Measurements from ENCODE around the gene ADAMTS13.

The ADAMTS13 gene

DNA sequence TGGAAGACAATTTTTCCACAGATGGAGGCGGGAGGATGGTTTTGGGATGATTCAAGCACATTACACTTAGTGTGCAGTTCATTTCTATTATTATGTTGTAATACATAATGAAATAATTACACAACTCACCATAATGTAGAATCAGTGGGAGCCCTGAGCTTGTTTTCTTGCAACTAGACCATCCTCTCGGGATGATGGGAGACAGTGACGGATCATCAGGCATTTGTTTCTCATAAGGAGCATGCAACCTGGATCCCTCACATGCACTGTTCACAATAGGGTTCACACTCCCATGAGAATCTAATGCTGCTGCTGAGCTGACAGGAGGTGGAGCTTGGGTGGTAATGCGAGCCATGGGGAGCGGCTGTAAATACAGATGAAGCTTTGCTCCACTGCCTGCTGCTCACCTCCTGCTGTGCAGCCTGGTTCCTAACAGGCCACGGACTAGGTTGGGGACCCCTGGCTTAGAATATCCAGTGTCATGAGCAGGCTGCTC, 44.4 kb upstream of the ADAMTS13 start:
- peak; percentile 19 for DNase-seq
- in situ Hi-C loops (cut with HindIII; ENCODE audit: low pct_ligation_motif_present, low sequenced_read_pairs), result no loop called here

GRCh38 chr9:133378408-133378962, 43.7 kb upstream of the ADAMTS13 start:
- Histone ChIP-seq H3K36me3 (replicated peaks) (peaks cover 3% of the 10 kb centered on the region), H3K4me3 (ENCODE audit: low read depth, low read length) (no peak overlapping the region), H3K27me3 (replicated peaks) (no peaks in the 10 kb centered on the region), H3K27ac (no peak overlapping the region)
- no peak for DNase-seq
- TF ChIP-seq, protein P1, sequence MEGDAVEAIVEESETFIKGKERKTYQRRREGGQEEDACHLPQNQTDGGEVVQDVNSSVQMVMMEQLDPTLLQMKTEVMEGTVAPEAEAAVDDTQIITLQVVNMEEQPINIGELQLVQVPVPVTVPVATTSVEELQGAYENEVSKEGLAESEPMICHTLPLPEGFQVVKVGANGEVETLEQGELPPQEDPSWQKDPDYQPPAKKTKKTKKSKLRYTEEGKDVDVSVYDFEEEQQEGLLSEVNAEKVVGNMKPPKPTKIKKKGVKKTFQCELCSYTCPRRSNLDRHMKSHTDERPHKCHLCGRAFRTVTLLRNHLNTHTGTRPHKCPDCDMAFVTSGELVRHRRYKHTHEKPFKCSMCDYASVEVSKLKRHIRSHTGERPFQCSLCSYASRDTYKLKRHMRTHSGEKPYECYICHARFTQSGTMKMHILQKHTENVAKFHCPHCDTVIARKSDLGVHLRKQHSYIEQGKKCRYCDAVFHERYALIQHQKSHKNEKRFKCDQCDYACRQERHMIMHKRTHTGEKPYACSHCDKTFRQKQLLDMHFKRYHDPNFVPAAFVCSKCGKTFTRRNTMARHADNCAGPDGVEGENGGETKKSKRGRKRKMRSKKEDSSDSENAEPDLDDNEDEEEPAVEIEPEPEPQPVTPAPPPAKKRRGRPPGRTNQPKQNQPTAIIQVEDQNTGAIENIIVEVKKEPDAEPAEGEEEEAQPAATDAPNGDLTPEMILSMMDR (IDR thresholded peaks at IDR 0.05; ENCODE audit: low read depth, low read length, missing control alignments), result no peak
- in situ Hi-C loops (cut with HindIII; ENCODE audit: low pct_ligation_motif_present, low sequenced_read_pairs), result no loop called here

More for the DNA sequence above, 44.4 kb upstream of the ADAMTS13 start:
- H3K36me3 ChIP-seq (replicated peaks), result peaks cover 10% of the 10 kb centered on the region
- TF ChIP-seq, protein P1 (IDR thresholded peaks at IDR 0.05; ENCODE audit: low read depth, low read length, missing control alignments), result no peak
- H3K4me3 ChIP-seq (ENCODE audit: low read depth, low read length), result no peak overlapping the region
- H3K27me3 ChIP-seq (replicated peaks), result no peaks in the 10 kb centered on the region
- H3K27ac ChIP-seq, result no peak overlapping the region

DNA sequence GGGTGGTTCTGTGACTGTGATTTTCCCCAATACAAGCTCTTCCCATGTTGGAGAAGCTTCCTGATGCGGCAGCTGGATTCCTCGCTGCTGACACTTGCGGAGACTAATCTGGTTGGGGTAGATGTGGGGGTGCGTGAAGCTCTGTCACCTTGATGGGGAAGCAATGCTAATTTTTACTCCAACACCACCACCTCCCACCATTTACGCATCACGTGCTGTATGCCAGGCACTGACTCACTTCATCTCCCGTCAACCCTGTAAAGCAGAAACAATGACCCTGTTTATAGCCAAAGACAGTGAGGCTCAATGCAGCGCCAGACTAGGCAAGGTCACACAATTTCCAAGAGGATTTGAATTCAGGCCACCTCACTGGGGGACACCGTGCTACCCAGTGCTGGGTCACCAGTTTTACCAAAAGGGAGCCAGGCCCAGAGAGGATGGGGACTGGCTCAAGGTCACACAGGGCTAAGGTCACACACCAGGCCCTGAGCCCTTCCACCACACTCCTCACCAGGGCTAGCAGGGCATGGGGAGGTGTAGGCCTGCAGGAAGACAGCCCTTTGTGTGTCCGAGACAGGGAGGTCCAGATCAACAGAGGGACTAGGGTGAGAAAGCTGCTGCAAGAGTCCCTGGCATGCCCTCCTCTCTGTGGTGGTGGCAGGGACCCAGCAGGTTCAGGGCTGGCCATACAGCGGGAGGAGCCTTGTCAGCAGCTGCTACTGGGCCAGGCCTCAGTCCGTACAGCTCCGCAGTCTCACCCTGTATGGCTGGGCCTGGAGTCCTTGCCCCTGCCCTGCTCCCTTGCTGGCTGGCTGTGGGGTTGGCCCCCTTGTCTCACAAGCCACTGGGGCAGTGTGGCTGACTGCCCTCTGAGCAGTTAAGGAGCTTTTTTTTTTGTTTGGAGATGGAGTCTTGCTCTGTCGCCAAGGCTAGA, 42.7 kb upstream of the ADAMTS13 start:
- TF ChIP-seq, protein P1 (IDR thresholded peaks at IDR 0.05; ENCODE audit: low read depth, low read length, missing control alignments), result no peak
- no peaks in the 10 kb centered on the region for H3K27me3 ChIP-seq (replicated peaks)
- H3K36me3 ChIP-seq (replicated peaks), result peaks cover 3% of the 10 kb centered on the region
- no peak overlapping the region for H3K27ac ChIP-seq
- in situ Hi-C loops (cut with HindIII; ENCODE audit: low pct_ligation_motif_present, low sequenced_read_pairs), result no loop called here
- DNase-seq, result no peak
- no peak overlapping the region for H3K4me3 ChIP-seq (ENCODE audit: low read depth, low read length)

GRCh38 chr9:133380734-133381133, 41.4 kb upstream of the ADAMTS13 start:
- H3K27ac ChIP-seq, result no peak overlapping the region
- H3K27me3 ChIP-seq (replicated peaks), result no peaks in the 10 kb centered on the region
- TF ChIP-seq, protein P1 (IDR thresholded peaks at IDR 0.05; ENCODE audit: low read depth, low read length, missing control alignments), result no peak
- in situ Hi-C loops (cut with HindIII; ENCODE audit: low pct_ligation_motif_present, low sequenced_read_pairs), result no loop called here
- H3K4me3 ChIP-seq (ENCODE audit: low read depth, low read length), result no peak overlapping the region
- DNase-seq, result no peak
- H3K36me3 ChIP-seq (replicated peaks), result peaks cover under 1% of the 10 kb centered on the region

DNA sequence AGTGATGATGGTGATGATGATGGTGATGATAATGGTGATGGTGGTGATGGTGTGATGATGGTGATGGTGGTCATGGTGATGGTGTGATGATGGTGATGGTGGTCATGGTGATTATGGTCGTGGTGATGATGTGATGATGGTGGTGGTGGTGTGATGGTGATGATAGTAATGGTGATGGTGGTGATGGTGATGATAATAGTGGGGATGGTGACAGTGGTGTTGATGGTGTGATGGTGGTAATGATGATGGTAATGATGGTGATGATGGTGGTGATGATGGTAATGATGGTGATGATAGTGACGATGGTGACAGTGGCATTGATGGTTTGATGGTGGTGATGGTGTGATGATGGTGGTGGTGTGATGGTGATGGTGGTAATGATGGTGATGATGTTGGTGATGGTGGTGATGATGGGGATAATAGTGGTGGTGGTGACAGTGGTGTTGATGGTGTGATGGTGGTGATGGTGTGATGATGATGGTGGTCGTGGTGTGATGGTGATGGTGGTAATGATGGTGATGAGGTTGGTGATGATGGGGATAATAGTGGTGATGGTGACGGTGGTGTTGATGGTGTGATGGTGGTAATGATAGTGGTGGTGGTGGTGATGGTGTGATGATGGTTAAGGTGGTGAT, 39.5 kb upstream of the ADAMTS13 start:
- no peak for DNase-seq
- TF ChIP-seq, protein P1 (IDR thresholded peaks at IDR 0.05; ENCODE audit: low read depth, low read length, missing control alignments), result no peak
- in situ Hi-C loops (cut with HindIII; ENCODE audit: low pct_ligation_motif_present, low sequenced_read_pairs), result no loop called here
- Histone ChIP-seq H3K4me3 (ENCODE audit: low read depth, low read length) (no peak overlapping the region), H3K27me3 (replicated peaks) (no peaks in the 10 kb centered on the region), H3K36me3 (replicated peaks) (no peaks in the 10 kb centered on the region), H3K27ac (no peak overlapping the region)

Data from brain microvascular endothelial cell (primary cell).